NK-92 (cell line): Measurements from ENCODE around the gene LYRM4.

Source experiments
- DNase-seq: peaks from one replicate; lab custom pipeline; 2025; ENCODE audit not compliant: unreplicated experiment; lab: John Stamatoyannopoulos, UW

The LYRM4 gene

GRCh38 chr6:5206920-5207561 lies 53.7 kb downstream of the LYRM4 start:
- no peak for DNase-seq

GRCh38 chr6:5205877-5206850 lies 54.6 kb downstream of the LYRM4 start:
- DNase-seq = no peak

- no peak for DNase-seq
Observed at GRCh38 chr6:5205035-5205507, 55.7 kb downstream of the LYRM4 start.

GRCh38 chr6:5204376-5204775 lies 56.4 kb downstream of the LYRM4 start:
- no peak for DNase-seq

DNA sequence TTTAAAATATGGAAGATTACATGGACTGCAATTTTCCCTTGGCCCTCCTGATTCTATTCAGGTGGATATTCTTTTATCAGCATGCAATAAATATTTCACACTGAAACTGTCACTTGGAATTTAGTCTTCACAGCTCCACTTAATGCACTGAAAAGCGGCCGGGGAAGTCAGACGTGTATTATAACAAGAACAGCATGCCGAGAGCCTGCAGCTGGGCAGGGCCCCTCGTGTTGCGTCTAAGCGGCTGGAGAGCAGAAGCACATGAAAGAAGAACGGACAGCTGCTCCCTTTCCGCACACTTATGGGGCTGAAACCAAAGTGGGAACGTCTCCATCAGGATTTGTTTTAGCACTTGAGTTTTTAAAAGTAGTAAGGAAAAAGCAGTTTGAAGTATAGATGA lies 57.2 kb downstream of the LYRM4 start:
- DNase-seq = no peak

DNA sequence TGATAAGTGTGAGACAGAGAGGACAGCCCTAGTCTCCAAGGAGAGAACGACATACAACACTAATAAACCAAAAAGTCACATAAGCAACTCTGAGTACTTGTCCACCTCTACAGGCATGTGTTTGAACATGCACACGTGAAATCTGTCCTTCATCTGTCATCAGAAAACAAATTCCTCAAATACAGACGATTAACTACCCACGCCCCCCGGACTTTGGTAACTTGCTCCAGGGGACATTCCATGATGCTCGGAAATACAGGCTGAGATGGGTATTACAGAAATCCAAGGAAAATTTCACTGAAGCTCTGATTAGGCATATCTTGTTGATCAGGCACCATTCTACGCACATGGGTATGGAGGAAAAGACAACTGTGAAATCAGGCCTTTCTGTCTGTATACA lies 57.8 kb downstream of the LYRM4 start:
- no peak for DNase-seq

DNA sequence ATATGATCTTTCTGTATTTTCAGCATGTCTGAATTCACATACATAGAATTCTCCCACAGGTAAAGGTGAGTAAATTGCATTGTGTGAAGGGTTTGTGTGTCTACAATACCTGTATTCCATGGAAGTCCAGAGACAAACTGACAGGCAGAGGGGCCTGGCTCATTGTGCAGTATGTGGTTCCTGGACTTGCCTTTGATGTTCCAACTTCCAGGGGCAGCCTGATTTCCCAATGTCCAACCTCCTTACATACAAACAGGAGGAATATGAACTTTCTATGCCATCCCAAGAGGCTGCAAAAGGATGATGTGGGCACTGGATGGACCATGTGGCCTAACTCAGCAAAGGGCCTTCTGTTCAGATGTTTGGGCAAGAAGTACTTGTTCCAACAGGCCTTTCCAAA lies 58.5 kb downstream of the LYRM4 start:
- no peak for DNase-seq

DNA sequence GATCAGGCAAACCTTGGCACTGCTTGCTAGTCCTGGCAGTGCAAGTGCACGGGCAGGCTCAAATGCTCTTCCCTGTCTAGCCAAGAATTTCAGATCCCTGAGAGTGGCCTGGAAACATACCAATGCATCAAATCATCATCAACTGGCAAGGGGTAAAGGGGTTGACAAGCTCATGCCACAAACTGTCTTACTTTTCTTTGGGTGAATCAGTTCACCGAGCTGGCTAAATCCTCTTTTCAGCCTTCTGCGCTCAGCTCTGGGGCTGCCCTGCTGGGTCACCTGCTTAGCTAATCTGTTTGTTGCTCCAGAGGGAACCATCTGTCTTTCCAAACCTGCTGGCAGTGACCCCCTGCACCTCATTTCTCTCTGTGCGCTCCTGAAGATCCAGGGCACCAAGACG lies 59.5 kb downstream of the LYRM4 start:
- no peak for DNase-seq

DNA sequence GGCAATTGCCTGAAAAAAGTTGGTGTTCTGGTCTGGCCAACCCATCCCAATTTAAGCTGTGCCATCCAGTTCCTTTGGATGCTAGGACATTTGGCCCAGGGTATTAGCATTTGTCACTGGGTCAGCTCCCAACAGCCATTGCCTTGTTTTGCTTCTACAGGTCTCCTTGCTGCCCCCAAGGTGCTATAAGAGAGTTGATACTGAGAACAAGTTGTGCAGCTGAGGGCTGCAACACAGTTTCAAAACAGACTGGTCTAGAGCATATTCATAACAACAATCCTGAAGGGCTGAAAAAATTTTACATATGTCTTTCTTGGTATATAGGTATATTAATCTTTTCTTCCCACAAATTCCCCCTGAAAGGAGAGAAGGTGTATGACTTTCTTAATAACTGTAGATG lies 61.0 kb downstream of the LYRM4 start:
- no peak for DNase-seq

GRCh38 chr6:5199283-5199682 lies 61.5 kb downstream of the LYRM4 start:
- no peak for DNase-seq

GRCh38 chr6:5197084-5197483 lies 63.7 kb downstream of the LYRM4 start:
- DNase-seq = no peak

DNA sequence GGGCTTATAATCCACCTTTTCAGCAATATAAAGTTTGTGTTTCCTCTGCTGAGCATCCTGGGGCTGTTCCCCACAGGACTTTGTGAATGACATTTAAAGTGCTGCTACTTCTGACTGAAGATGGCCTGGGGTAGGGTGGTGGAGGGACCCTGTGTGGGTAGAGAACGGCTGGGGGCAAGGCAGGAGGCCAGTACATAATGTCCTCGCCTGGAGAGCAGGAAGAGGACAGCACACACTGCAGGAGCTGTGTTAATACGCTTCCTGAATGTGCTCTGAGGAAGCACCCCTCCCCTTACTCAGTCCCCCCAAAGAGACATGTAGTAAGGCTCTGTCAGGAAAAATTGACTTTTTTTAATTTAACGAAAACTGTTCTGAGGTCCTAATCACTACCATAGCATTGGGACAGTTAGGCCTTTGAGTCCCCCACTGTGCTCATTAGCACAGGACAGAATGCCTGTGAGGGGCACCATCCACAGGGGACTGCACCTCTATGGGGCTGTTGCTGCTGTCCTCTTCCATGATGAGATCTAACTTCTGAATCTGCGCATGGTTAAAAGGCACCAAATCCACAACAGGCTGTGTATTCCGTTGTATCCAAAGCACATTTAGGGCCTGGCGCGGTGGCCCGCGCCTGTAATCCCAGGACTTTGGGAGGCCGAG lies 68.5 kb downstream of the LYRM4 start:
- no peak for DNase-seq

GRCh38 chr6:5191722-5192121 lies 69.0 kb downstream of the LYRM4 start:
- DNase-seq = no peak

GRCh38 chr6:5191222-5191621 lies 69.5 kb downstream of the LYRM4 start:
- no peak for DNase-seq

DNA sequence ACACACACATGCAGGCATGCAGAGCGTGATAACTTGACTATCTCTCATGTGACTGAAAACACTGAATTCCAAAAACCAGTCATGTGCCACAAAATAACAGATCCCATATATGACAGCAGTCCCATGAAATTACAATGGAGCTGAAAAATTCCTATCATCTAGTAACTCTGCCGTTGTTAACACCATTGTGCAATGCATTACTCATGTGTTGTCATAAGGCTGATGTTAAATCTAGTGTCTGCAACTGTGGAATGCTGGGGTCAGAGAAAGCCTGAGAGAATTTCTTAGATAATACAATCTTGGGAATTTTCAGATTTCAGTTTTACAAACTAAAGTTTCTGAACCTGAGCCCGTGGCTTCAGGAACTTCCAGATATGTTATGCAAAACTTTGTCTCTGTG lies 70.2 kb downstream of the LYRM4 start:
- DNase-seq = no peak

- no peak for DNase-seq
Observed at GRCh38 chr6:5188646-5189045, 72.1 kb downstream of the LYRM4 start.

DNA sequence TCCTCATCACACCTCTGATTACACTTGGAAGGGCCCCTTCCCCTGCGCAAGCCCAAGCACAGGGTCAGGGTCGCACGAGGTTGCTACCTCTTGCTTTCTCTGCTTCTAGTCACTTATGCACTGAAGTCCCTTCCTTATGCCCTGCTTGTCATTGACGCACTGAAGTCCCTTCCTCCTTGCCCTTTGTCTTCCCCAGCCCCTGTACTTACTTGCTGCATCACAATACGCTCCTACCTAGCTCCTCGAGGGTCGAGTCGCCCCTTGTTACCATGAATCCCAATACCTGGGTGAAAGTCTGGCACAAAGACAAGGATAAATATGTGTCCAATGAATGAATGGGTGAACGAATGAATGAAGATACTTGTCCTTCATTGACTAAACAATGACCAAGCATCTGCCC lies 75.9 kb downstream of the LYRM4 start:
- DNase-seq = no peak

DNA sequence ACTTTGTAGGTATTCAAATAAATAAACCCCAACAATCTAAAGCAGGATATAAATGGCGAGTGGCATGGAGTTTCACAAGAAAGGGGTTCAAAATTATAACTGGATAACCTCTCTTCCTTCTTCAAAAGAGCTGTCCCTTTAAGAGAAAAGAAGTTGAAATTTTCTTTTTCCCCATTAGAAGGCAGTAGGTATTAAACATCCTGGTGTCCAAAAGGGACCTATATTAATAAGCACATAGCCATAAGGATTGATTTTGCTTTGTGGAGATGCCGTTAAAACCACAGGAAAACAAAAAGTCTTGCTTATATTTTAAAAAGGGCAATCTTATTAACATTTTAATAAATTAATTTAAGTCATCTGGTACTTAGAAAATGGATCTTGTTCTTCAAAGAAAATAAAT lies 76.5 kb downstream of the LYRM4 start:
- DNase-seq = no peak

- DNase-seq = no peak
Observed at GRCh38 chr6:5181510-5182317, 79.0 kb downstream of the LYRM4 start.

DNA sequence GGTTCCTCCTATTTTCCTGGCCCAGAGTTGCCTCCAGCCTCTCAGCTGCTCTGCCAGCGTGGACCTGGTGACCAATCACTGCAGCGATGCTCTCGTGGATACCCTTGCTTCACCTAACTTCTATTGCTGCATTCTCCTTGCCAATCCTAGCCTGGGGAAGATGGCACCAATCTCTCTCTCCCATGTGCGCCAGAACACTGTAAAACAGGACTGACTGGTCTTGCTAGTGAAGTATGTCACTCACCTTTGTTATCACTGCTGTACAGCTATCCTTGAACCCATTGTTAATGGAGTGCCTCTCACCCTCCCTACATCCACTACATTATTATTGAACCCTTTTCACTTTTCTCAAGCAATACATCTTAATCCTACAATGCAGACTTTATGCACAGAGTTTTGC lies 80.1 kb downstream of the LYRM4 start:
- DNase-seq = no peak

DNA sequence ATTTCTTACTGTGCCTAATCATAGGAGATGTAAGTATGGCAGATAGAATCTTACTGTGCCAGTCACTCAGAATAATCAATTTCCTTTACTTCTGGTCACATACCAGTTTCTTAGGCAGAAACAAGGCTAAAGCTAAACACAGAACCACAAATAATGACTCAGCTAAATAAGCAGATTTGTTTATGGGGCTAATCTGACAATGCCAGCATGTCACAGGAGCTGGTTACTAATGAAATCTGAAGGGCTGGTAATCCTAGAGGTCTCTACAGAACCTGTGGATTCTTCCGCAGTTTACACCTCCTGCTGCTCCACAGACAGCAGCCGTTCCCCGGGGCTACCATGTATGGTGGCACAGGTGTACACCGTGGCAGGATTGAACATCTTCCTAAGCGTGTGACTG lies 80.8 kb downstream of the LYRM4 start:
- no peak for DNase-seq
